GM21825 (cell line): ENCODE results near the gene SPX.

Experiments used
- ATAC-seq: cut with Tn5 transposase; IDR thresholded peaks from one replicate; pipeline ENCODE4 v1.9.1; 2021; ENCODE audit warnings: mild to moderate bottlenecking, moderate library complexity; ENCODE audit not compliant: unreplicated experiment

Gene SPX

DNA sequence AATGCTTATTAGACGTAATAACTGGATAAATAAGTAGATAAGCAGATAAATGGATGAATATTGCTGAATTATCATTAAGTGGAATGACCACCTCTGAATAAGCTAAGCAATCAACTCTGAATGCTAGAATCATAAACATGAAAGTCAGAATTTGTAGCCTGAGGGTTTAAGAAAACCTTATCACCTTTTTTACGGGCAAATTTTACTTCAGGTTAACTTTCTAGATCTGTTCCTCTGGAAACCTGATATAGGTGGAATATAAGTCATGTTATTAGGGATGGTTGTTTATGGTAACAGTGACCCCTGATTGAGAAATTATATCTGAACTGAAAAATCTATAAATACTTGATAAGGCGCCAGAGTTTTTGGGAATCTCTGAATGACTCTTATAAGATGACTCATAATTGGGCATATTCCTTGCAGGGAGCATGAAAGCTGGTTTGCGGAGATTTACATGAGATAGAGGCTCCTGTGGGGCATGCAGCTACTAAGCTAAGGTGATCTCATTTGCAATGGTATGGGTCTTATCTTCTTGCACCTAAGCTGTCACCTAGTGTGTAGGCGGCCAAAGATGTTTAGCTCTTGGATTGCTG lies 12.1 kb downstream of the SPX start:
- no peak for ATAC-seq

DNA sequence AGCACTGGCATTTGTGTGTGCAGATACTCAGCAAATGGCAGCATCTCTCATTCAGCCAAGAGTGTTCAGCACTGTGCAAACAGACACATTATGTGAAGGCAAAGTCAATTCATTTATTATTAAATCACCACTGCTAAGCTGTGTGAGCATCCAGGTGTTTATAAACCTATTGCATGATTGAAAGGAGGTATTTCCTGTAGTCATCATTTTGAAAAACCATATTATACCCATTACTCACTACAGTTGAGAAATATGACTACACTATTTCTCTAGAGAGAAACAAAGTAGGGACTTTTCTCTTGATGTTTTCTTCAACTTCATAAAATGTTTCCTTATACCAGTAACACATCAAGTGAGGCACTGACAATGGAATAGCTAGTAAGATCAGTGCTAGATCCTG lies 13.7 kb downstream of the SPX start:
- no peak for ATAC-seq

DNA sequence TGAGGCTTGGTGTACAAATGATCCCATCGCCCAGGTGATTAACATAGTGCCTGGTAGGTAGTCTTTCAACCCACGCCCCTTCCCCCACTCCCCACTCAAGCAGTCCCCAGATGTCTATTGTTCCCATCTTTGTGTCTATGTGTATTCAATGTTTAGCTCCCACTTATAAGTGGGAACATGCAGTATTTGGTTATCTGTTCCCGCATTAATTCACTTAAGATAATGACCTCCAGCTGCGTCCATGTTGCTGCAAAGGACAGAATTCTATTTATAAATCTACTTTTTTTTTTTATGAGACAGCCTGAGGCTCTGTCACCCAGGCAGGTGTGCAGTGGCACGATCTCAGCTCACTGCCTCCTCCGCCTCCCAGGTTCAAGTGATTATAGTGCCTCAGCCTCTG lies 15.7 kb downstream of the SPX start:
- ATAC-seq = no peak

DNA sequence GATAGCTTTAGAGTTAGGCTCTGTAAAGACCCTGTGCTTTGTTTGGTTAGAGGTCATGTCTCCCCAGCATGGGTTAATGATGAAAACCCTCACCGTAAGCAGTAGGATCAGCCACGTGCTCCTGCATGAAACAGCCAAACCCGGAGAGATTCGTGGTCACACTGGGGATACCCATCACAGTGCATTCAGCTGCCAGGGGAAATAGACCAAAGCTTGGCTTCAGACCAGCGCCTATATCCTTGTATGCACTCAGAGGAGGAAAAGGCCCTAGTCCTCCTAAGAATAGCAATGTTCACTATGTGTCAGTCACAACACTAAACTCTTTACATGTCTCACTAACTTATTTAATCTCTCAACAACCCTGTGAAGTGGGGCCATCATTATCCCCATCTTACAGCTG lies 16.3 kb downstream of the SPX start:
- ATAC-seq = no peak

DNA sequence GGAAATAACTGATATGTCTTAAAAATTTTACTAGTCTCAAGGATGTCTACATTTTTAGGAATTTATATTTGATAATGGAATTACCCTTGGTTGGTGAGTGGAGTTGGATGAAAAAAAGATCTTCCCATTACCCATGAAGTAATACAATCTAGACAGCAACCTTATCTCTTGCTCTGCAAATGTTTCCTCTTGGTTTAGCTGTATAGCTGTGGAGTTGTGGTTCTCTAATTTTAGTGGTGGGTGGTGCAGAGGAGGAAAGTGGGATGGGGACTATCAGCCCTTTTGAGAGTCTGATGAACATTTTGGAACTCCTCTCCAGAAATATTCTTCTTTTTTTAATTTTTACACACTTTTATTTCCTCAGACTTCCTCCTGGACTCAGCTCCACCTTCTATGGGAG lies 17.1 kb downstream of the SPX start:
- no peak for ATAC-seq

DNA sequence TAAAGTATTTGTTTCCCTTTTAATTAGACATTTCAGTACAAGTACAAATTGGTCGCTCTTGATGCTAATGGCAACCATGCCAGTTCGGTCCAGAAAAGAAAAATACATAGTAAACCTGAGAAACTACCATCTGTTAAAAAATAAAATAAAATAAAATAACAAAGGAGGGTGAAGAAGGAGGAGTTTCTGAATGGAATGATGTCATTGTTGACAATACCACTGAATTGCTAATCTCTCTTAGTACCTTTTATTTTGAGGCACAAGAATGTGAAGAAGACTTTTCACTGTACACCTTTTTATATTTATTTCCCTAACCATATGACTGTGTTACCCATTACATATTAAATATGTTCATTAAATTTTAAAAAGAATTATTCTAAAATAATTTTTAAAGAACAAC lies 19.5 kb downstream of the SPX start:
- ATAC-seq = no peak

DNA sequence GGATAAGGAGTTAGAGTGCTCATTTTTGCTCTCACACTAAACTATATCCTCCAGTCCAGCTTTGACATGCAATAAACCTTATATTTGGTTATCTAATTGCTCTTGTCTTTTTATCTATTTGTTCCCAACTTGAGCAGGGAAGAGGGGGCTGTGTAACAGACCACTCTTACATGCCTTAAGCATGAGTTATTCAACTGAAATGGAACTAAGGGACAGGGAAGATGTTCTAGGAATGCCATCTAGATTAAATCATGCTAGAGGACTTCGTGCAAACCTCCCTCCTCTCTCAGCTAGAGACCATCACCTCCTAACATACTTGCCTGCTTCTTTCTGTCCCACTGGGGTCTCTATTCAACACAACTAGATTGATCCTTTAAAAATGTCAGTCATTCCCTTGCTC lies 20.6 kb downstream of the SPX start:
- no peak for ATAC-seq

DNA sequence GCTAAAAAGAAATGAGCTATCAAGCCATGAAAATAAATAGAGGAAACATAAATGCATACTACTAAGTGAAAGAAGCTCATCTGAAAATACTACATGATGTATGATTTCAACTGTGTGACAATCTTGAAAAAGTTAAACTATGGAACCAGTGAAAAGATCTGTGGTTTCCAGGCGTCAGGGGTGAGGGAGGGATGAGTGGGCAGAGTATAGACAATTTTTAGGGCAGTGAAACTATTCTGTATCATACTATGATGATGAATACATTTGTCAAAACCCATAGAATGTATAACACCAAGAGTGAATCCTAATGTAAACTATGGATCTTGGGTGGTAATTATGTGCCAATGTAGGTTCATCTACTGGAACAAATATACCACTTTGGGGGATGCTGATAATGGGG lies 21.3 kb downstream of the SPX start:
- ATAC-seq = no peak

DNA sequence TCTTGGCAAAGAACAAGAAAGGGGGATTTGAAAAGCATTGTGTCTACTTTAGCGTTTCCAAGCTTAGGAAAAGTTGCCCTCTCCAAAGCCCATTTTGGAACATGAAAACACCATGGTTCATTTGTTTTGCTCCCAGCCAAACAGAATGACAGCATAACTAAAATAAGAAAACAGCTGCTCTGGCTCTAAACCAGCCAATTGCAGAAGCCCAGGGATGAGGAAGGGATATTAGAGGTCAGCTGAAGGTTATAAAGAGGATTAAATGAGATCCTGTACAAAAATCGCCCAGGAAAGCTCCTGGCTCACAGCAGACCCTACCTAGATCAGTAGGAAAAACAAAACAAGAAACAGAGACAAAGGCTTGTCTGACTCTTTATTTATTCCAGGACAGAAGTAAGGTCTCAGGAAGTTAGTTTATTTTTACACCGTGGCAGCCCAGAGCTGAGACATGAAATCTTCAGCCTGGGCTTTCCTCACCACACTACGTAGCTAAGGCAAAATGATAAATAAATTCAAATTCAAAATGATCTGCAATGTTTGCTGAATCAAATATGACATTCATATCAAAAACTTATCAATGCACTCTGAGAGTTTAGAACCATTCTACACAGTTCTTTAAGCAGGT lies 25.9 kb downstream of the SPX start:
- no peak for ATAC-seq

DNA sequence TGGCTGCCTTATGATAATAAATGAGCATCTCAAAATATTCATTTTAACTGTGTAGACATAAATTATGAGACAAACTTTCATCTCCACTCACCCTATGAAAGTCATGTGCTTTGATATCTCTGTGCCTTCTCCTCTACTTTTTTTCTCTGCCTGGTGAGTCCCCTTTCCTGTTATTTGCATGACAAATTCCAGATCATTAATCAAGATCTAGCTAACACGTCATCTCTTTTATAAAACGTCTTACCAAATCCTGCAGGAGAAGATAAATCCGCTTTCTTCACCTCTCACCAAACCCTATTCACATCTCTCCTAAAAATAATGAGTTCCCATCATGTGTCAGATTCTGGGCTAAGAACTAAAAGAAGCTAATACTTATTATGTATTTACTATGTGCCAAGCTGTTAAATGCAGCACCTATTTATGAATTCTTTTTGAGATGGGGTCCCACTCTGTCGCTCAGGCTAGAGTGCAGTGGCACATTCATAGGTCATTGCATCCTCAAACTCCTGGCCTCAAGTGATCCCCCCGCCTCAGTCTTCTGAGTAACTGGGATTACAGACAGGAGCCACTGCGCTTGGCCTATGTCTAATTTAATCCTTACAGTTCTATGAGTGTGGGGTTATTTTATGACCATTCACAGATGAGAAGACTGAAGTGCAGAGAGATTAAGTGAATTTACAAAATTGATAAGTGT lies 26.7 kb downstream of the SPX start:
- no peak for ATAC-seq

DNA sequence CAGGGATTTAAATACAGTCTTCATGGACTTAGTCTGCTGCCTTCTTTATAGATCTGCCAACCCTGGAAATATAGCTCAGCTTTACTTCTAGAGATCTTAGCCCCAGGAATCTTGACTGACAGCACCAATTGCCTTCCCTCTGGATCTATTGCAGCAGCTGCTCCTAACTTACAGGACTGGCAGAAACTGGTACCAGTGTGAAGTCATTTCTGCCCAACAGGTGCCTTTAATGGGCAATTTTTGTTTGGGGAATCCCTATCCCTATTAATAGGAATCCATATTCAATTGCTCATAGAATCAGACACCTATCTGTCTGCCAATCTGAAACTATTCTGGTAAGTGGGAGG lies 27.2 kb downstream of the SPX start:
- ATAC-seq = no peak

DNA sequence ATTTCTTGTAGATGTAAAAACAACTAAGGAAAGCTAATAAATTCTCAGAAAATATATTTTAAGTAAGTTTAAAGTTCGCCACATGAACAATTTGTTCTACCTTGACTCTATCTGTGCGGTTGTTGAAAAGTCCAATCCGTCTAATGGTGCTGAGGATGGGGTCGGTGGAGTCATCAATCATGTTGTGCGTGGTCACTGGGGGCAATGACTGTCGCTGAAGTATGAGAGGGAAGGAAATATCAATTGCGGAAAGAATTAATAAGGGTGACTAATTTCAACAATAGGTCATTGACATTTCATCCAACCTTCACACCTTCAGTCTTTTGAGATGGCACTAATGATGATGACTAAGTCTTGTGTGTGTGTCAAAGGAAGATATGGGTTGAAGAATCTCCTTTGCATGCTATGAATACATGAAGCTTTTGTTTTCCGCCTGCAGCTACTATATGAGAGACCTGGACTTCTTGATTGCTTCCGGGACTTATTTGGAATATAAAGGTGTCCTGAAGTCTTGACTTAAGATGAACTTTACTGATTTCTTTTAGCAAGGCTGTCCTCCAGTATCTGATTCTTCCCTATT lies 32.1 kb downstream of the SPX start:
- ATAC-seq = no peak

DNA sequence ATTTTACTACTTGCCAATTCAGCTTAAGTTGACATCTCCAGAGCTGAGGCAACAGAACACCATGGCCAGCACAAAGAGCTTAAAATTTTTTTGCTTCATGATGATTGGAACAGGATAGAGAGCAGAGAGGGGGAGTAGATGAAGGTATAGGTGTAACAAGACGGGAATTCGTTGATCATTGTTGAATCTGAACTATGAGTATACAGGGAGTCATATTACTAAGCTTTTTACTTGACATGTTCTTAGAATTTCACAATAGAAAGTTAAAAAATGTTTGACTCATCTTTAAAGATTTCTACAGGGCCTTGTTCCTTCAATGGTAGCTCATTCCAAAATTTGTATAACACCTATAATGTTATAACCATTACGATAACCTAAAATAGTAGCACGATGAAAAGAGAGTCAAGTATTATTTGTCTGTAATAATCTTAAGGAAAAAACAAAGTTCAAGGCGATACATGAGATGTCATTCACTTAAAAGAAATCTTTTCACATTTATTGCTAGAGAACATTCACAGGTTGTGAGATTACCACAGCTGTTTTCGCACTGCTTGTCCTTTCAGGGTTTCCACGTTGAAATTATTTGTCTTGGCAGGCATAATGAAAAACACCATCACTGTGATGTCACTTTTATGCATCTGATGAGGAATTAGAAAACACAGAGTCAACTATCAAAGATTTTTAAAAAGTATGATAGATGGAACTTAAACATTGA lies 33.9 kb downstream of the SPX start:
- no peak for ATAC-seq

DNA sequence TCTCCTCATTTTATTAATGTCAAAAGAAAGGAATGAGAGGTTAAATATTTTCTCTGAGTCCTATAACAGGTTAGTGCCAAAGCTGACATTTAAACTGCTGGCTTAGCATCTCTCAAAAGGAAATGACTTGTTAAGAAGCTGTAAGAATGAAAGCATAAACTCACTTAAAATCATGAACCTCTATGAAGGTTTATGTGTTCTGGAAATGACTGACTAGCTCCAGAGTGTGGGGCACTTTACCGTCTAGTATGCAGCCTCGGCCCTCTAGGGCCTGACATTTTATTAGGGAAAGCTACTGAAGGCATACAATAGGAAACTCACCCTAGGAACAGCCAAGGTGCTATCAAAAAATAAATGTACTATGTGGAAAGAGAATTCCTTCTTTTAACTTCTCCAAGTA lies 35.1 kb downstream of the SPX start:
- no peak for ATAC-seq

DNA sequence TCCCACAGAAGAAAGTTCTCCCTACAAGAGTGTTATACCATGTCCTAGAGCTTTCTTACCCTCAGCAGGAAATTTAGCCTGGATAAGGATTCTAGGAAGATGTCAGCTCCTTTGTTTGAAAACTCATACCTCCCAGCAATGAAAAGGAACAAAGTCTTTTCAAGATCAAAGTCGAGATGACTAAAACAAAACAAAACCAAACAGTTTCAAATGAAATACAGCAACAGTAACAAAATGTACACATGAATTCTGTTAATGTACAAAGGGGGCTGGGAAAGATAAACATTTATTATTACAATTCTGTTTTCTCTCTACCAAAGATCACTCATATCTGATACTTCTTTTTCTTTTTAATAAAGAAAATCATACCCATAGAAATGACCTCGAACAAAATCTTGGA lies 36.8 kb downstream of the SPX start:
- ATAC-seq = no peak

DNA sequence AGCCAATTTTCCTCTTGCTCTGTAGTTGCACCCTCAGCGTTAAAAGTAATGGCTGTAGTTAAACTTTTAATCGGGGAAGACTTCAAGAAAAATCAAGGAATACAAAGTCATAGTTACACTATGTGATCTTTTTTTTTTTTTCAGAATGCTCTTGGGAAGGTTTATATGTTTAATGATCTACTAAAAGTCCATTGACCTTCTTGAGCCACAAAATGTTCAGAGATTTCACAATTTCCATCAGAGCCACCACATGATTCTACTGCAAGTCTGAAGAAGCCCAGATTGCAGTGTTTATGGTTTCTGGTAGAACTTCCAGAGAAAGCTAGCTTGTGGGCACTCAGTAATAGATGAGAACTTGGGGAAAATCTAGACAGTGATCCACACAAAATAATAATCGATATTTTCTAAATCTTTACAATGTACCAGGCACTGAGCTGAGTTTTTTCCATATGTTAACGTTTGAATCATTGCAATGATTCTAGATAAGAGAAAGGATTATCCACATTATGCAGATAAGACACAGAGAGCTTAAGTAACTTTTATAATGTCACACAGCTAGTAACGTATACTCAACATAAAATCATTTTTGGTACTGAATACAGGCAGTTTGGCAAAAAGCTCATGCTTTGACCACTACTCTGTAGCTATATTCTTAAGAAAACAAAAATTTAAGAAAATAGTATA lies 40.3 kb downstream of the SPX start:
- ATAC-seq = no peak

DNA sequence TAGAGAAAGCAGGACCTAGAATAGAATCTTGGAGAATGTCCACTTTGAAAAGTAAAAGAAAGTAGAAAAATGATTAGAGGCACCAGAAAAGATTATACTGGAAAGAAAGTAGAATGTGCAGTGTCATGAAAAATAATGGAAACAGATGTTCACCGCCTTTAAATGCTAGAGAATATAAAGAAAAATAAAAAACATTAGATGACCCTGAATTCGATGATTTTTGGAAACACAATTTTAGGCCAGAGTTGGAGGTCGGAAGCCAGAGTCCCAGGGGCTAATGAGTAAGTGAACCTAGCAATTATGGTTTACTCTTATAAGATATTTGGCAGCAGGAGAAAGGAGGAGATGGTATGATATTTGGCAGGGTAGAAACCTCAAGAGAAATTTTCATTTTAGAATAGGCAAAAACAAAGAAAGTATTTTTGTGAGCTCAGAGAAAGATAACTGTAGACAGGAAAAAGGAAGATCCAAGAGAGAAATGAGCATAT lies 40.9 kb downstream of the SPX start:
- ATAC-seq = no peak

DNA sequence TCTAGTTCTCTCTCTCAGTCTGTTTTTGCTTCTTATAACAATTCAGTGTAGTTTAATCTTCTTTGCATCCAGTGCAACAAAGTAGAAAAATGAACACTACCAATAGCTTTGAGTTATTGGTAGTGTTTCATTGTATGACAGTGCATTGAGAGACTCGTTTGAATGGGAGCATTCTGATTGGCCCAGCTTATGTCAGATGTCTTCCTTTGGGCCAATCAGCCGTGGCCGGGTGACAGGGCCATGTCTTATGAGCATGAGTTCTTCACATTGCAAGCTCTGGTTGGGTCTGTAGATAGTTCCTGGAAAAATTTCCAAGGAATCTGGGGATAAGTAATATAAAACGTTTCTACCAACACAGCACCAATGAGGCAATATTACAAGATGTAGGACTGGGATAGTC lies 42.0 kb downstream of the SPX start:
- ATAC-seq = no peak

DNA sequence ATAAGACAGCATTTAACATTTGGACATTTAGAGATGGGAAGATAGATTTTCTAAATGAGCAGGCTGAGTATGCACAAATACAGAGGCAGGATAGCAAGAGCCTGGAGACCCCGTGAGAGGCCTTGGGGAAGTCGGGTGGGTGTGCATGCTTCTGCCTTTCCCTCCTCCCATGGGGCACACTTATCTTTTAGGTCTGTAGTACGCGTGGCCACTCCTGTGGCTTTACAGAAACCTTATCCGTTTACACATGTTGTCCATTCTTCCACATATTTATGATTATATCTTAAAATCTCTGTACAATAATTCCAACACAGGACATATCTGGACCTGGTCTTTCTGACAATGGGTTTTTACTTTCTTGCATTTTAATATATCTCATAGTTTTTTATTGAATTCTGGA lies 45.0 kb downstream of the SPX start:
- ATAC-seq = no peak

DNA sequence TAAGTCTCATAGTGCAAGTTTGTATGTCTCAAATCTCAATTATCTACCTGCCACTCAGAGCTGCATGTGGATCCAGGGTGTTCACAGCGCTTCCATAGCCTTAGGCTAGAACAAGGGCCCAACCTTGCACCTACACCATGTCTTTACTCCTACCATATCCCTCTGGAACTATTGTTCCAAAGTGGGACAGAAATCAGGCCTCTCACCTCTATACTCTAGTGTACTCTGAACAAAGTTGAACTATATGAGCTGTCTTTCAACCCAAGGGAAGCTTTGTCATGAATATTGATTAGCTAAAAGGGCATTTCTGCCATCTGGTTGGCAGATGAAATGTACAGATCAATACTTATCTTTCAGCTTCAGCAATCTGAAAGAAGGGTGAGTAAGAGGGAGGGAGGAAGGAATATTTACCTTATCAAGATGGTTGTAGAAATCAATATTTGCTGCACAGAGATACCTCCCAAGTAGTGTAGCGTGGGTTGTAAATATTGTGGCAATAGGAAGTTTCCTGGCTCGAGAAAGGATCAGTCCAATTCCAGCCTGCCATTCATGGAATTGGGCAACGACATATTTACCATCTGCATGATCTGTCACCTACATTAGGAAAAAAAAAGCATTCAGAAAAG lies 47.8 kb downstream of the SPX start:
- ATAC-seq = no peak

DNA sequence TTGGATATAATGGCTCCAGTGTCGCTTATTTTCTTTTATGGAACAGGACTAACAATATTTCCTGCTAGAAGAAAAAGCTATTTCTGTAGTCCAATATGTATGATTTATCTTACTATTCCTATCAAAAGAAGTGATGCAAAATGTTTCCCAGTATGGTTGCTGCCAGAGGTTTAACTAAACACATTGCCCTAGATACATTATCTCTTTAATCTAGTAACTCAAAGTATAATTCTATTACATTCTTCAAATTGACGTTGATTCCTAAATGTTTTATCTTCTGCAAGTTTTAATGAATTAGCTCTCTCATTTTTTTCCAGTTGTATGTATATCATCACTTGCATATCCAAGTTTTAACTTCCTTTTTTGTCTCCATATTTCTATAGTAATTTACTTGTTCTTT lies 50.3 kb downstream of the SPX start:
- ATAC-seq = no peak
